HCT116 (cell line): ENCODE results near the gene CREB3L4. TPM values are rescaled to one million over a fixed set of nuclear protein-coding genes. Genes with fewer than 3 reads are reported as not detected.

Experiments used
- ATAC-seq: fragments of 200-7000 bp; cut with Tn5 transposase; 2 replicates; pipeline ENCODE4 v1.9.1; 2020; ENCODE audit warnings: mild to moderate bottlenecking, moderate library complexity
- BruUV-seq: library from RNA; stranded (reverse); fragments of 400-500 nt; replicated peaks from 2 replicates; lab custom pipeline; 2021; lab: Mats Ljungman, UMichigan
- CTCF ChIA-PET: fragments of 300-600 bp; sonication (Branson Sonifier 250); formaldehyde crosslinking; loops from one replicate; lab custom pipeline; 2021; ENCODE audit warnings: antibody characterized with exemption; lab: Charles Lee
- POLR2A ChIA-PET: fragments of 300-600, 350-600 bp; sonication (Branson Sonifier 250); formaldehyde crosslinking; loops from one replicate; lab custom pipeline; 2021; ENCODE audit warnings: antibody characterized with exemption; lab: Charles Lee
- RAD21 ChIA-PET, 2 experiments: fragments of 300-600 bp; sonication (Branson Sonifier 250); formaldehyde crosslinking; loops; one replicate each; lab custom pipeline; 2023; ENCODE audit warnings: low total read pairs in 2 of 2; ENCODE audit not compliant: uncharacterized antibody in 2 of 2, unreplicated experiment in 2 of 2, low non-redundant PET in 1 of 2; lab: Charles Lee
- DNase-seq: peaks from one replicate; pipeline ENCODE4 v3.0.0-alpha.2; 2010; ENCODE audit warnings: low read depth, low spot score
- H2AFZ ChIP-seq: fragments of 200-600 bp; shearing (Covaris generic), sonication (generic); 2 replicates; pipeline ENCODE4 v1.6.1; 2017; ENCODE audit warnings: low read depth, mixed run types, mixed read lengths, antibody characterized with exemption, low read length; ENCODE audit not compliant: poor library complexity, severe bottlenecking
- H3K27ac ChIP-seq: 2 replicates; pipeline ENCODE4 v1.5.1; 2012; ENCODE audit warnings: low read depth, low read length
- H3K27me3 ChIP-seq: fragments of 200-600 bp; sonication (generic); 2 replicates; pipeline ENCODE4 v1.6.1; 2016; ENCODE audit warnings: mixed run types, low read length, mixed read lengths; ENCODE audit not compliant: insufficient read depth
- H3K36me3 ChIP-seq, 2 experiments: fragments of 200-500 bp in 1 of 2; fragments of 200-600 bp in 1 of 2; sonication (Bioruptor generic) in 1 of 2; sonication (generic) in 1 of 2; 2 replicates each; pipeline versions ENCODE4 v1.5.1 to v1.6.1; 2014 to 2016; ENCODE audit warnings: low read length in 2 of 2, inconsistent platforms in 1 of 2, mixed read lengths in 1 of 2, mixed run types in 1 of 2; ENCODE audit not compliant: insufficient read depth in 2 of 2, control insufficient read depth in 1 of 2
- H3K4me1 ChIP-seq, 2 experiments: fragments of 200-600 bp in 1 of 2; sonication (generic) in 1 of 2; 2 replicates each; pipeline versions ENCODE4 v1.5.1 to v1.6.1; 2012 to 2017; ENCODE audit warnings: low read length in 2 of 2, inconsistent platforms in 1 of 2, mild to moderate bottlenecking in 1 of 2, mixed read lengths in 1 of 2, mixed run types in 1 of 2, moderate library complexity in 1 of 2; ENCODE audit not compliant: insufficient read depth in 2 of 2, control insufficient read depth in 1 of 2
- H3K4me2 ChIP-seq: fragments of 200-600 bp; sonication (generic); 2 replicates; pipeline ENCODE4 v1.6.1; 2017; ENCODE audit warnings: mixed run types, low read length, mixed read lengths
- H3K4me3 ChIP-seq, 2 experiments: fragments of 200-600 bp in 1 of 2; sonication (generic) in 1 of 2; replicated peaks in 1 of 2; 2 replicates each; pipeline ENCODE4 v1.5.1; 2011 to 2016; ENCODE audit warnings: low read length in 2 of 2, control low read depth in 1 of 2, low read depth in 1 of 2, mild to moderate bottlenecking in 1 of 2, mixed read lengths in 1 of 2, mixed run types in 1 of 2
- H3K79me2 ChIP-seq: fragments of 200-600 bp; sonication (generic); 2 replicates; pipeline ENCODE4 v1.6.1; 2017; ENCODE audit warnings: mild to moderate bottlenecking, mixed run types, low read length, moderate library complexity, mixed read lengths; ENCODE audit not compliant: insufficient read depth
- H3K9ac ChIP-seq: fragments of 200-600 bp; sonication (generic); 2 replicates; pipeline ENCODE4 v1.6.1; 2016; ENCODE audit warnings: low read length, mixed read lengths
- H3K9me2 ChIP-seq: fragments of 200-600 bp; sonication (generic), shearing (Covaris generic); 2 replicates; pipeline ENCODE4 v1.6.1; 2017; ENCODE audit warnings: mixed run types, mild to moderate bottlenecking, moderate library complexity; ENCODE audit not compliant: insufficient read depth
- H3K9me3 ChIP-seq, 2 experiments: fragments of 200-500 bp in 1 of 2; fragments of 200-600 bp in 1 of 2; sonication (Bioruptor generic) in 1 of 2; sonication (generic) in 1 of 2; 2 replicates each; pipeline ENCODE4 v1.6.1; 2014 to 2017; ENCODE audit warnings: low read length in 2 of 2, mixed read lengths in 2 of 2, inconsistent platforms in 1 of 2, low read depth in 1 of 2, mild to moderate bottlenecking in 1 of 2, mixed run types in 1 of 2, moderate library complexity in 1 of 2; ENCODE audit not compliant: control insufficient read depth in 1 of 2, insufficient read depth in 1 of 2
- H4K20me1 ChIP-seq: fragments of 200-600 bp; sonication (generic), shearing (Covaris generic); 2 replicates; pipeline ENCODE4 v1.6.1; 2017; ENCODE audit warnings: mixed run types, mild to moderate bottlenecking, moderate library complexity; ENCODE audit not compliant: insufficient read depth
- CBX3 ChIP-seq: IDR thresholded peaks from 2 replicates; pipeline ENCODE4 v1.6.1; 2012; ENCODE audit warnings: low read depth
- CTCF ChIP-seq, 3 experiments: fragments of 200-600 bp in 1 of 3; sonication (generic) in 1 of 3; IDR thresholded peaks in 2 of 3; conservative IDR thresholded peaks in 1 of 3; 2 replicates each; pipeline ENCODE4 v1.5.1; 2012 to 2017; ENCODE audit warnings: low read depth in 2 of 3, low read length in 2 of 3, antibody characterized with exemption in 1 of 3, borderline replicate concordance in 1 of 3, control low read depth in 1 of 3, mild to moderate bottlenecking in 1 of 3, mixed read lengths in 1 of 3, mixed run types in 1 of 3, moderate library complexity in 1 of 3; ENCODE audit not compliant: insufficient read depth in 1 of 3
- EGR1 ChIP-seq: IDR thresholded peaks from 2 replicates; pipeline ENCODE4 v1.6.1; 2012; ENCODE audit warnings: low read depth
- EZH2 ChIP-seq: fragments of 200-600 bp; sonication (generic); IDR thresholded peaks from 2 replicates; pipeline ENCODE4 v1.6.1; 2017; ENCODE audit warnings: antibody characterized with exemption, mixed run types
- EZH2phosphoT487 ChIP-seq: fragments of 200-600 bp; IDR thresholded peaks from 2 replicates; pipeline ENCODE4 v1.6.1; 2018; ENCODE audit warnings: antibody characterized with exemption, borderline replicate concordance
- FOSL1 ChIP-seq: IDR thresholded peaks from 2 replicates; pipeline ENCODE4 v1.6.1; 2012; ENCODE audit warnings: low read depth
- MAX ChIP-seq: IDR thresholded peaks from 2 replicates; pipeline ENCODE4 v1.6.1; 2012
- POLR2A ChIP-seq: IDR thresholded peaks from 2 replicates; pipeline ENCODE4 v1.7.0; 2011; ENCODE audit warnings: borderline replicate concordance; ENCODE audit not compliant: insufficient read depth, insufficient read length; ENCODE audit errors: extremely low read depth
- RAD21 ChIP-seq: IDR thresholded peaks from 2 replicates; pipeline ENCODE4 v1.6.1; 2012; ENCODE audit warnings: low read depth, mild to moderate bottlenecking
- SP1 ChIP-seq: IDR thresholded peaks from 2 replicates; pipeline ENCODE4 v1.6.1; 2012; ENCODE audit warnings: low read depth
- TCF7L2 ChIP-seq: IDR thresholded peaks from 2 replicates; pipeline ENCODE4 v1.7.0; 2011; ENCODE audit warnings: borderline replicate concordance, inconsistent platforms; ENCODE audit not compliant: insufficient read depth, insufficient read length; ENCODE audit errors: extremely low read depth
- YY1 ChIP-seq: IDR thresholded peaks from 2 replicates; pipeline ENCODE4 v1.6.1; 2011; ENCODE audit warnings: low read length, low read depth, moderate library complexity, mild to moderate bottlenecking; ENCODE audit not compliant: insufficient replicate concordance; ENCODE audit errors: extremely low read depth
- ZBTB33 ChIP-seq: IDR thresholded peaks from 2 replicates; pipeline ENCODE4 v1.6.1; 2011; ENCODE audit warnings: mild to moderate bottlenecking, low read length, moderate library complexity; ENCODE audit not compliant: insufficient replicate concordance; ENCODE audit errors: extremely low read depth
- ZFX ChIP-seq: fragments of 450-650 bp; IDR thresholded peaks from 2 replicates; pipeline ENCODE4 v1.6.1; 2017
- ZNF274 ChIP-seq: fragments of 200-500 bp; sonication (Bioruptor generic); IDR thresholded peaks from 2 replicates; pipeline ENCODE4 v1.6.1; 2014; ENCODE audit warnings: mild to moderate bottlenecking, low read depth, low read length, inconsistent platforms
- intact Hi-C: fragments of 100-400 bp; cut with micrococcal nuclease; formaldehyde crosslinking; loops from 2 replicates; pipeline ENCODE4 v1.10.0; 2022
- total RNA-seq: library from RNA; stranded (reverse); gene quantifications from one replicate; pipeline ENCODE4 v1.2.1, GENCODE V29; 2021; ENCODE audit not compliant: unreplicated experiment
- TF ChIP-seq, protein P1 (sequence below): IDR thresholded peaks from 2 replicates; pipeline ENCODE4 v1.6.1; 2012; ENCODE audit warnings: low read depth

Gene CREB3L4
- total RNA-seq, 1 experiment from 2014 or later = 15.3 TPM

DNA sequence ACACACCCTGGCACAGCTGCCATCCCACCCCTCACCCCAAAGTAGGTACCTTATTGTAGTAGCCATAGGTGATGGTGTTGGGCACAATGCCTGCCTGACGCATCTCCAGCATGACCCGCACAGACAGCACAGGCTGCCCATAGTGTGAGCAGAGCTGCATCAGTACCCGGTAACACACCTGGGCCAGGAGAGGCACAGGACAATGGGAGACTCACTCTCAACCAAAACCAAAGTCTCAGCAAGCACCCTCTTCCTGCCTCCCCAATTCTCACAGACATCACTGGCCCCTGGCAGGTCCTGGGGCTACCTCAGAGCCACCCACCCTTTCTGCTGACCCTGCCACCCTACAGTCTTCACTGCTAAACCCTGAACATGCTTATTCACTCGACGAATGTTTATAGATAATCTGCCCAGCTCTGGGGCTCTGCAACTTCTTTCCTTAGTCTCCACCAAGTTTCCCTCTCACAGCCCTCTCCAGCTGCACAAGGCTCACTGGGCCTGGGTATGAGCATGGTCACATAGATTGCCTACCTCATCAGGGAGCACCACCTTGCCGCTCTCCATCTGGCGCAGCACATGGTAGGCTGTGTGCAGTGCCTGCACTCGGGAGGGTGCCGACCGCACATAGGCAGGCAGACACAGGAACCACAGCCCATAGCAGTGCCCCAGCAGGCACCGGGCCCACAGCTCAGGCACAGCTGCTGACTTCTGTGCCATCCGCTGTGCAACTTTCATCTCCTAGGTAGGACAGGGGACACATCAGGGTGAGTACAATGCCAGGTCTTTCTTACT lies 31.5 kb upstream of the CREB3L4 start:
- no peaks in the 10 kb centered on the region for H3K79me2 ChIP-seq
- TF ChIP-seq ZBTB33 = no peak
- no peak for TF ChIP-seq ZFX
- no peak for TF ChIP-seq EZH2phosphoT487
- TF ChIP-seq EGR1 = no peak
- TF ChIP-seq CTCF (IDR thresholded peaks at IDR 0.05 in 2 of 3, conservative IDR thresholded peaks at IDR 0.05 in 1 of 3; ENCODE audit: borderline replicate concordance in 1 of 3, insufficient read depth in 1 of 3, low read depth in 2 of 3, low read length in 2 of 3) = no peak
- no peak for TF ChIP-seq ZNF274
- TF ChIP-seq TCF7L2 = no peak
- no peak for TF ChIP-seq MAX
- no peak for TF ChIP-seq RAD21
- TF ChIP-seq YY1 = no peak
- no peak for TF ChIP-seq FOSL1
- TF ChIP-seq POLR2A = no peak
- TF ChIP-seq, protein P1, sequence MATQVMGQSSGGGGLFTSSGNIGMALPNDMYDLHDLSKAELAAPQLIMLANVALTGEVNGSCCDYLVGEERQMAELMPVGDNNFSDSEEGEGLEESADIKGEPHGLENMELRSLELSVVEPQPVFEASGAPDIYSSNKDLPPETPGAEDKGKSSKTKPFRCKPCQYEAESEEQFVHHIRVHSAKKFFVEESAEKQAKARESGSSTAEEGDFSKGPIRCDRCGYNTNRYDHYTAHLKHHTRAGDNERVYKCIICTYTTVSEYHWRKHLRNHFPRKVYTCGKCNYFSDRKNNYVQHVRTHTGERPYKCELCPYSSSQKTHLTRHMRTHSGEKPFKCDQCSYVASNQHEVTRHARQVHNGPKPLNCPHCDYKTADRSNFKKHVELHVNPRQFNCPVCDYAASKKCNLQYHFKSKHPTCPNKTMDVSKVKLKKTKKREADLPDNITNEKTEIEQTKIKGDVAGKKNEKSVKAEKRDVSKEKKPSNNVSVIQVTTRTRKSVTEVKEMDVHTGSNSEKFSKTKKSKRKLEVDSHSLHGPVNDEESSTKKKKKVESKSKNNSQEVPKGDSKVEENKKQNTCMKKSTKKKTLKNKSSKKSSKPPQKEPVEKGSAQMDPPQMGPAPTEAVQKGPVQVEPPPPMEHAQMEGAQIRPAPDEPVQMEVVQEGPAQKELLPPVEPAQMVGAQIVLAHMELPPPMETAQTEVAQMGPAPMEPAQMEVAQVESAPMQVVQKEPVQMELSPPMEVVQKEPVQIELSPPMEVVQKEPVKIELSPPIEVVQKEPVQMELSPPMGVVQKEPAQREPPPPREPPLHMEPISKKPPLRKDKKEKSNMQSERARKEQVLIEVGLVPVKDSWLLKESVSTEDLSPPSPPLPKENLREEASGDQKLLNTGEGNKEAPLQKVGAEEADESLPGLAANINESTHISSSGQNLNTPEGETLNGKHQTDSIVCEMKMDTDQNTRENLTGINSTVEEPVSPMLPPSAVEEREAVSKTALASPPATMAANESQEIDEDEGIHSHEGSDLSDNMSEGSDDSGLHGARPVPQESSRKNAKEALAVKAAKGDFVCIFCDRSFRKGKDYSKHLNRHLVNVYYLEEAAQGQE = no peak
- no peak for TF ChIP-seq EZH2
- no peak for TF ChIP-seq CBX3
- TF ChIP-seq SP1 = no peak
- DNase-seq = no peak
- no peaks in the 10 kb centered on the region for H3K4me1 ChIP-seq
- intact Hi-C loops = no loop called here
- H3K27me3 ChIP-seq = no peaks in the 10 kb centered on the region
- RAD21 ChIA-PET = no interaction called here
- CTCF ChIA-PET = no interaction called here
- POLR2A ChIA-PET = no interaction called here
- no peaks in the 10 kb centered on the region for H4K20me1 ChIP-seq
- H3K9me3 ChIP-seq = no peaks in the 10 kb centered on the region
- no peak overlapping the region for H3K4me2 ChIP-seq
- BruUV-seq = no TSS peak
- H3K27ac ChIP-seq = no peak overlapping the region
- H3K9me2 ChIP-seq = no peaks in the 10 kb centered on the region
- no peak for ATAC-seq
- H3K4me3 ChIP-seq = no peak overlapping the region
- H3K9ac ChIP-seq = no peak overlapping the region
- peaks cover 14 to 28% of the 10 kb centered on the region in 2 experiments; a peak in 3 of 4 replicates for H3K36me3 ChIP-seq
- no peak overlapping the region for H2AFZ ChIP-seq
